GM12865 (cell line): ENCODE data around the gene PLS3.

Experiments
- DNase-seq: peaks from one replicate; pipeline ENCODE4 v3.0.0; 2010; ENCODE audit warnings: low read depth
- H3K4me3 ChIP-seq: 2 replicates; pipeline ENCODE4 v1.5.1; 2011; ENCODE audit warnings: mild to moderate bottlenecking, low read depth, low read length, control low read depth
- CTCF ChIP-seq: IDR thresholded peaks from 2 replicates; pipeline ENCODE4 v1.5.1; 2011; ENCODE audit warnings: low read length, control low read depth, low read depth, inconsistent platforms; ENCODE audit not compliant: insufficient read depth; ENCODE audit errors: missing control alignments

Gene PLS3

GRCh38 chrX:115602729-115603389, 41.9 kb downstream of the PLS3 start:
- no peak for TF ChIP-seq CTCF
- H3K4me3 ChIP-seq, result no peak overlapping the region
- no peak for DNase-seq

DNA sequence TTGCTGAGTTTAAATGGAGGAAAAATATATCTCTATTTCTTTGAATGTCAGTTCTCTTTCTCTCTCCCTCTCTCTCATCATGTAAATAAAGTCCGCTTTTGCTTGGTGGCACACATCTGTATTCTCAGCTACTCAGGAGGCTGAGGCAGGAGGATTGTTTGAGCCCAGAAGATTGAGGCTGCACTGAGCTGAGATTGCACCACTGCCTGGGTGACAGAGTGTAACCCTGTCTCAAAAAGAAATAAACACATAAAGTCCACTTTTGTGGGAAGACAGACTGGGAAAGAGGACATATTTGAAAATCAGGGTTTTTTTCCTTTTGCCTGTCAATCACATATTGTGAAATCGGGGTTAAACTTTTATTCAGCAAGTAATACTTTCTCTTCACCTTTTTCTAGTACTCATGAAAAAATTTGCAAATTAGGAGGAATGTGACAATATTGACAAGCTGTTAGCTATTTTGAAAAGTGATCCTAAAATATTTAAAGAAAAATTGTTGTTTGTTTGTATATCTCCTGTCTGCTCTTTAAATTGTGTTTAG, 42.6 kb downstream of the PLS3 start:
- no peak for TF ChIP-seq CTCF
- no peak for DNase-seq
- H3K4me3 ChIP-seq, result no peak overlapping the region

DNA sequence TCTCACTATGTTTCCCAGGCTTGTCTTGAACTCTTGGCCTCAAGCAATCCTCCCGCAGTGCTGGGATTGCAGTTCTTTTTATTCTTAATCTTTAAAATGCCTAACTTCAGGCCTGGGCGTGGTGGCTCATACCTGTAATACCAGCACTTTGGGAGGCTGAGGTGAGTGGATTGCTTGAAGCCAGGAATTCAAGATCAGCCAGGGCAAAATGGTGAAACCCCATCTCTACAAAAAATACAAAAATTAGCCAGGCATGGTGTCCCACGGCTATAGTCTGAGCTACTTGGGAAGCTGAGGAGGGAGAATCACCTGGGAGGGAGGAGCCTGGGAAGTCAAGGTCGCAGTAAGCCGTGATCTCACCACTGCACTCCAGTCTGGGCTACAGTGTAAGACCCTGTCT, 45.9 kb downstream of the PLS3 start:
- no peak overlapping the region for H3K4me3 ChIP-seq
- no peak for TF ChIP-seq CTCF
- no peak for DNase-seq

- DNase-seq, result no peak
- H3K4me3 ChIP-seq, result no peak overlapping the region
- TF ChIP-seq CTCF, result no peak
Measured at GRCh38 chrX:115609621-115610020, 48.6 kb downstream of the PLS3 start.

DNA sequence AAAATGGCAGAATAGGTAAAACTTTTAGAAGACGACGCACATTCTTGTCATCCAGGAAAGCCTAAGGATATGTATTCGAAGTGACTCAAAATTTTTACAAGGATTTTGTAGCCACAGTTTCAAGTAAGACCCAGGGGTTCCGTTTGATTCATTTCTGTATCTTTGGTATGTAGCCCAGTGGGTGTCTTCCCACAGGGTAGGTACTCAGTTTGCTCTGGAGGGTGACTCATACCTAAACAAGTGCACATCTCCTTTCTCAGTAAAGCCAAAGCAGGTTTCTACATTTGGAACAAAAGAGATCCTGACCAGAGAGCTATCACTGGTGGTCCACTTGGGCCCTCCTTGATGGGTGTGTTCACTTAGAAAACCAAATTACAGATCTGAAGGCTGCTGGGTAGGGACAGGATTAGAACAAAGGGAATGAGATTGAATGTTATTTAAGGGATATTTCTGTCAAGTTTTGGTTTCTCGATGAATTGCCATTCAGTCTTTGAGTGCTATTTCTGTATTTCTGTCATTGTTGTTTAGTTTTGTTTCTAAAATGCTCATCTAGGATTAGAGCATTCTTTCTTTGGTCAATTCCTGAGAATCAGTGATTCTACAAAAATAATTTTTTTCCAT, 56.1 kb downstream of the PLS3 start:
- peak; percentile 87 for DNase-seq
- H3K4me3 ChIP-seq, result peak overlapping the region; percentile 36
- no peak for TF ChIP-seq CTCF

DNA sequence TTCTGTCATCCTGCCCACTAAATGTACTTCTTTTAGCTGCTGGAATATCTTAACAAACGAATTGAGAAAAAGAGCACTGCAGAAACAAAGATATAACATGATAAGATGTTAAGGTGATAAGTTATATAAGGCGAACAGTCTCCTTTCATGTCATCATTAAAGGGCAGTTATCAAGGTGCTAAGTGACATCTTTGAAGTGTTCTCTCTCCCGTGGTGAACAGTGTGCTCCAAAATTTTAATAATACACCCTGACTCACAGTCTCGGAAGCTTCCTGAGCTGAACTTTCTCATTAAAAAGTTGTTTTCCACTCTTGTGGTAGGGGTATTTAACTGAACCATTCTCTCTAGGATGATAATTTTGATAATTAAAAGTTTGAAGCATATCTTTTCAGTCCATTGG, 61.6 kb downstream of the PLS3 start:
- H3K4me3 ChIP-seq, result no peak overlapping the region
- TF ChIP-seq CTCF, result no peak
- no peak for DNase-seq
